HEK293 (cell line): Measurements from ENCODE around the gene LATS1.

ENCODE experiments used
- CTCF ChIA-PET: fragments of 350-600 bp; formaldehyde crosslinking; extraction: SDS; loops from one replicate; lab custom pipeline; 2021; ENCODE audit warnings: antibody characterized with exemption; lab: Yijun Ruan, JAX
- POLR2A ChIA-PET: fragments of 300-600 bp; formaldehyde crosslinking; extraction: SDS; loops from one replicate; lab custom pipeline; 2020; ENCODE audit warnings: antibody characterized with exemption, inconsistent platforms; lab: Yijun Ruan, JAX
- H3K27ac ChIP-seq: fragments of 200-500 bp; sonication (Bioruptor generic); 2 replicates; pipeline ENCODE4 v1.5.1; 2014; ENCODE audit warnings: low read depth, low read length, control low read depth, inconsistent platforms; ENCODE audit errors: extremely low read depth
- H3K36me3 ChIP-seq, 2 experiments: fragments of 200-500 bp in 1 of 2; sonication (Bioruptor generic) in 1 of 2; 1 replicate in 1 of 2; 2 replicates in 1 of 2; pipeline ENCODE4 v1.5.1; 2014 to 2017; ENCODE audit warnings: inconsistent platforms in 2 of 2, low read length in 2 of 2; ENCODE audit not compliant: control insufficient read depth in 2 of 2, insufficient read depth in 1 of 2
- H3K4me1 ChIP-seq: fragments of 200-500 bp; sonication (Bioruptor generic); 2 replicates; pipeline ENCODE4 v1.5.1; 2014; ENCODE audit warnings: mild to moderate bottlenecking, low read length, inconsistent platforms; ENCODE audit not compliant: control insufficient read depth, insufficient read depth
- H3K4me3 ChIP-seq: 2 replicates; pipeline ENCODE4 v1.5.1; 2011; ENCODE audit warnings: low read depth, mild to moderate bottlenecking, control low read depth, low read length, moderate library complexity
- H3K9me3 ChIP-seq: fragments of 200-500 bp; sonication (Bioruptor generic); 2 replicates; pipeline ENCODE4 v1.5.1; 2014; ENCODE audit warnings: low read depth, low read length, inconsistent platforms; ENCODE audit not compliant: control insufficient read depth, insufficient read depth
- AEBP2 ChIP-seq: fragments of 450-650 bp; formaldehyde crosslinking; IDR thresholded peaks from 2 replicates; pipeline ENCODE4 v1.5.1; 2016; ENCODE audit warnings: missing biosample characterization, missing genetic modification characterization, borderline replicate concordance
- BCL11A ChIP-seq: fragments of 450-650 bp; formaldehyde crosslinking; IDR thresholded peaks from 2 replicates; pipeline ENCODE4 v1.5.1; 2016; ENCODE audit warnings: low read depth, missing biosample characterization, missing genetic modification characterization
- HOXC10 ChIP-seq: sonication (generic); formaldehyde crosslinking; IDR thresholded peaks from 2 replicates; pipeline ENCODE4 v1.8.1; 2023; ENCODE audit warnings: mild to moderate bottlenecking, missing genetic modification reagents
- INSM2 ChIP-seq: fragments of 450-650 bp; formaldehyde crosslinking; IDR thresholded peaks from 2 replicates; pipeline ENCODE4 v1.5.1; 2016; ENCODE audit warnings: missing biosample characterization, missing genetic modification characterization
- MYNN ChIP-seq: fragments of 450-650 bp; formaldehyde crosslinking; IDR thresholded peaks from 2 replicates; pipeline ENCODE4 v1.5.1; 2016; ENCODE audit warnings: missing biosample characterization, missing genetic modification characterization, borderline replicate concordance
- TRIM28 ChIP-seq: IDR thresholded peaks from 2 replicates; pipeline ENCODE4 v1.6.1; 2011; ENCODE audit warnings: low read length, control low read depth, borderline replicate concordance
- ZFHX2 ChIP-seq: fragments of 450-650 bp; formaldehyde crosslinking; conservative IDR thresholded peaks from 2 replicates; pipeline ENCODE4 v1.5.1; 2016; ENCODE audit warnings: missing biosample characterization, missing genetic modification characterization
- ZFP41 ChIP-seq: fragments of 450-650 bp; formaldehyde crosslinking; IDR thresholded peaks from 2 replicates; pipeline ENCODE4 v1.5.1; 2016; ENCODE audit warnings: missing biosample characterization, missing genetic modification characterization, borderline replicate concordance
- ZNF280D ChIP-seq: fragments of 450-650 bp; formaldehyde crosslinking; IDR thresholded peaks from 2 replicates; pipeline ENCODE4 v1.5.1; 2016; ENCODE audit warnings: missing biosample characterization, missing genetic modification characterization
- ZNF501 ChIP-seq: fragments of 450-650 bp; formaldehyde crosslinking; IDR thresholded peaks from 2 replicates; pipeline ENCODE4 v1.5.1; 2016; ENCODE audit warnings: missing biosample characterization, missing genetic modification characterization
- ZNF560 ChIP-seq: fragments of 450-650 bp; formaldehyde crosslinking; IDR thresholded peaks from 2 replicates; pipeline ENCODE4 v1.5.1; 2017; ENCODE audit warnings: missing biosample characterization, missing genetic modification characterization, borderline replicate concordance
- ZNF561 ChIP-seq: fragments of 450-650 bp; IDR thresholded peaks from 2 replicates; pipeline ENCODE4 v1.5.1; 2018; ENCODE audit warnings: missing biosample characterization, missing genetic modification characterization, borderline replicate concordance
- ZNF580 ChIP-seq: fragments of 450-650 bp; formaldehyde crosslinking; IDR thresholded peaks from 2 replicates; pipeline ENCODE4 v1.5.1; 2016; ENCODE audit warnings: missing biosample characterization, missing genetic modification characterization
- ZNF610 ChIP-seq: fragments of 450-650 bp; formaldehyde crosslinking; IDR thresholded peaks from 2 replicates; pipeline ENCODE4 v1.5.1; 2016; ENCODE audit warnings: missing biosample characterization, missing genetic modification characterization, borderline replicate concordance
- ZNF692 ChIP-seq: fragments of 450-650 bp; formaldehyde crosslinking; IDR thresholded peaks from 2 replicates; pipeline ENCODE4 v1.5.1; 2016; ENCODE audit warnings: missing biosample characterization, missing genetic modification characterization
- ZSCAN16 ChIP-seq: fragments of 450-650 bp; formaldehyde crosslinking; IDR thresholded peaks from 2 replicates; pipeline ENCODE4 v1.5.1; 2016; ENCODE audit warnings: missing biosample characterization, missing genetic modification characterization
- ZSCAN30 ChIP-seq: fragments of 450-650 bp; IDR thresholded peaks from 2 replicates; pipeline ENCODE4 v1.5.1; 2018; ENCODE audit warnings: missing biosample characterization, mild to moderate bottlenecking, missing genetic modification characterization, moderate library complexity
- TF ChIP-seq, protein P1 (sequence below): fragments of 450-650 bp; formaldehyde crosslinking; IDR thresholded peaks from 2 replicates; pipeline ENCODE4 v1.5.1; 2017; ENCODE audit warnings: missing biosample characterization, missing genetic modification characterization
- TF ChIP-seq, protein P2 (sequence below): fragments of 450-650 bp; formaldehyde crosslinking; IDR thresholded peaks from 2 replicates; pipeline ENCODE4 v1.5.1; 2016; ENCODE audit warnings: missing biosample characterization, missing genetic modification characterization, low read depth

Gene LATS1

DNA sequence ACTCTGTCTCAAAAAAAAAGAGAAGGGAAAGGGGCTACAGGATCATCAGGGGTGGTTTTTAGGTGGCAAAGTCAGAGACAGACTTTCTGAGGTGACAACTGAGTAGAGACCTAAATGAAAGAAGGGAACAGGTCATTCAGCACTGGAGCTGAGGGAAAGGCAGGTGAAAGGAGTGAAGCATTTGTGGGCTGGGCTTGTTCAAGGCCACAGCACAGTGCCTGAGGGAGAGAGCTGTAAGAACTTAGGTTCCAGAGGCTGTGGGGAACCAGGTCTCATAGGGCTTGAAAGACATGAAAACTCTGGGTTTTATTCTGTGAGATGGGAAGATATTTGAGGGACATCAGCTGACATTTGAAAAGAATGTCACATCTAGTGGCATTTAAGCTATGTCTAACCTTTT is 90.2 kb downstream of the LATS1 start (continued):
- TF ChIP-seq ZNF280D (no peak), ZNF692 (no peak), TRIM28 (no peak), ZNF580 (tag by site-specific recombination) (no peak), ZNF501 (tag by site-specific recombination) (no peak)
- TF ChIP-seq, protein P1, sequence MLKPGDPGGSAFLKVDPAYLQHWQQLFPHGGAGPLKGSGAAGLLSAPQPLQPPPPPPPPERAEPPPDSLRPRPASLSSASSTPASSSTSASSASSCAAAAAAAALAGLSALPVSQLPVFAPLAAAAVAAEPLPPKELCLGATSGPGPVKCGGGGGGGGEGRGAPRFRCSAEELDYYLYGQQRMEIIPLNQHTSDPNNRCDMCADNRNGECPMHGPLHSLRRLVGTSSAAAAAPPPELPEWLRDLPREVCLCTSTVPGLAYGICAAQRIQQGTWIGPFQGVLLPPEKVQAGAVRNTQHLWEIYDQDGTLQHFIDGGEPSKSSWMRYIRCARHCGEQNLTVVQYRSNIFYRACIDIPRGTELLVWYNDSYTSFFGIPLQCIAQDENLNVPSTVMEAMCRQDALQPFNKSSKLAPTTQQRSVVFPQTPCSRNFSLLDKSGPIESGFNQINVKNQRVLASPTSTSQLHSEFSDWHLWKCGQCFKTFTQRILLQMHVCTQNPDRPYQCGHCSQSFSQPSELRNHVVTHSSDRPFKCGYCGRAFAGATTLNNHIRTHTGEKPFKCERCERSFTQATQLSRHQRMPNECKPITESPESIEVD = no peak

- TF ChIP-seq ZNF561 (no peak), AEBP2 (tag by site-specific recombination) (no peak), ZFP41 (tag by site-specific recombination) (no peak), ZSCAN30 (tag by site-specific recombination) (no peak), INSM2 (tag by site-specific recombination) (no peak), ZNF610 (no peak), MYNN (tag by site-specific recombination) (no peak), HOXC10 (CRISPR knock-in tag) (no peak), ZNF560 (no peak), BCL11A (tag by site-specific recombination) (no peak), ZSCAN16 (tag by site-specific recombination) (no peak), ZFHX2 (no peak)
- TF ChIP-seq, protein P2, sequence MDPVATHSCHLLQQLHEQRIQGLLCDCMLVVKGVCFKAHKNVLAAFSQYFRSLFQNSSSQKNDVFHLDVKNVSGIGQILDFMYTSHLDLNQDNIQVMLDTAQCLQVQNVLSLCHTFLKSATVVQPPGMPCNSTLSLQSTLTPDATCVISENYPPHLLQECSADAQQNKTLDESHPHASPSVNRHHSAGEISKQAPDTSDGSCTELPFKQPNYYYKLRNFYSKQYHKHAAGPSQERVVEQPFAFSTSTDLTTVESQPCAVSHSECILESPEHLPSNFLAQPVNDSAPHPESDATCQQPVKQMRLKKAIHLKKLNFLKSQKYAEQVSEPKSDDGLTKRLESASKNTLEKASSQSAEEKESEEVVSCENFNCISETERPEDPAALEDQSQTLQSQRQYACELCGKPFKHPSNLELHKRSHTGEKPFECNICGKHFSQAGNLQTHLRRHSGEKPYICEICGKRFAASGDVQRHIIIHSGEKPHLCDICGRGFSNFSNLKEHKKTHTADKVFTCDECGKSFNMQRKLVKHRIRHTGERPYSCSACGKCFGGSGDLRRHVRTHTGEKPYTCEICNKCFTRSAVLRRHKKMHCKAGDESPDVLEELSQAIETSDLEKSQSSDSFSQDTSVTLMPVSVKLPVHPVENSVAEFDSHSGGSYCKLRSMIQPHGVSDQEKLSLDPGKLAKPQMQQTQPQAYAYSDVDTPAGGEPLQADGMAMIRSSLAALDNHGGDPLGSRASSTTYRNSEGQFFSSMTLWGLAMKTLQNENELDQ = no peak
- CTCF ChIA-PET = no interaction called here
- Histone ChIP-seq H3K27ac (no peak overlapping the region), H3K36me3 (peaks cover 27 to 51% of the 10 kb centered on the region in 2 experiments), H3K4me3 (no peak overlapping the region), H3K4me1 (no peaks in the 10 kb centered on the region), H3K9me3 (no peaks in the 10 kb centered on the region; the same call in 1 of the 2 replicates)
- POLR2A ChIA-PET = interaction anchor here (0.6 kb wide), 1 partner anchor 13 kb away, joined by 3 read pairs; no protein-coding TSS in a partner anchor
Observed at GRCh38 chr6:149615805-149616204, 102.1 kb downstream of the LATS1 start.
